DMS79 treated with DMSO at 0.1 percent for 48 hours (cell line): ENCODE results near the gene TBX20.
A peak's percentile ranks its signal among the peaks of the same experiment; 100 is the strongest.

Experiments used
- DNase-seq: peaks from one replicate; lab custom pipeline; 2025; lab: John Stamatoyannopoulos, UW

The TBX20 gene, protein sequence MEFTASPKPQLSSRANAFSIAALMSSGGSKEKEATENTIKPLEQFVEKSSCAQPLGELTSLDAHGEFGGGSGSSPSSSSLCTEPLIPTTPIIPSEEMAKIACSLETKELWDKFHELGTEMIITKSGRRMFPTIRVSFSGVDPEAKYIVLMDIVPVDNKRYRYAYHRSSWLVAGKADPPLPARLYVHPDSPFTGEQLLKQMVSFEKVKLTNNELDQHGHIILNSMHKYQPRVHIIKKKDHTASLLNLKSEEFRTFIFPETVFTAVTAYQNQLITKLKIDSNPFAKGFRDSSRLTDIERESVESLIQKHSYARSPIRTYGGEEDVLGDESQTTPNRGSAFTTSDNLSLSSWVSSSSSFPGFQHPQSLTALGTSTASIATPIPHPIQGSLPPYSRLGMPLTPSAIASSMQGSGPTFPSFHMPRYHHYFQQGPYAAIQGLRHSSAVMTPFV

DNA sequence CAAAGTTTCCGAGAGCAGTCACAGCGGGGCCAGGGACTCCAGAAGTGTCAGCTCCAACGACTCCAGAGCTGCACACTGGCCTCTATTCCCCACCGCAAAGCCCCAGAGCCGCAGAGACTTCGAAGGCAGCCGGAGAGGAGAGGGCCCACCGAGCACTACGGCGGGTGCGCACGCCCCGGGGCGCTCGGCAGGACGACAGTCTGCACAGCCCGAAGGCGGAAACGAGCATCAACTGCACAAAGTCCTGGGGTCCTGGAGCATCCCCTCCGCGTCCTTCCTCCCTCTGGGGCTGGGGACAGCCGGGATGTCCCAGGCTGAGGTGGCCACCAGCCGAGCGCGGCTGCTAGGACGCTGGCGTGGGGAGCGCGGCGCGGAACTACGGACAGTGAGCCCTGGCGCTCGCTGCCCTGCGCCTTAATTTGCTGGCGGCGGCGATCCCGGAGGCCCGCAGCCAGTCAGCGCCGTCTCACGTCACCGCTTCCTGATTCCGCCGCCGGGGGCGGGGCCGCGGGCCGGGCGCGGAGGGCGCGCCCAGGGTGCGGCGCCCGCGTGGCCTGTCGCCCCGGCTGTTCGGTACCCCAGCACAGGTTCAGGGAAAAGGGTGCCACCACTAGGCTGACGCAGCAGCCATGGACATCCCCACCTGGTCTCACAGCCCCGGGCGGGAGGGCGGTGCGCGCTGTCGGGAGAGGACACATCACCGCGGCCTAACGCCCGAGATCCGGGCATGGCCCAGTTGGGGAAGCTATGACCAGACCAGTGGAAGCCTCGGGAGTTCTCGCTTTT is at the start of gene TBX20:
Gene TBX20 (minus strand): TSS at position 391 of the 786 bp plus-strand sequence. CDS start 480 bp downstream, outside the sequence.
- no peak for DNase-seq

DNA sequence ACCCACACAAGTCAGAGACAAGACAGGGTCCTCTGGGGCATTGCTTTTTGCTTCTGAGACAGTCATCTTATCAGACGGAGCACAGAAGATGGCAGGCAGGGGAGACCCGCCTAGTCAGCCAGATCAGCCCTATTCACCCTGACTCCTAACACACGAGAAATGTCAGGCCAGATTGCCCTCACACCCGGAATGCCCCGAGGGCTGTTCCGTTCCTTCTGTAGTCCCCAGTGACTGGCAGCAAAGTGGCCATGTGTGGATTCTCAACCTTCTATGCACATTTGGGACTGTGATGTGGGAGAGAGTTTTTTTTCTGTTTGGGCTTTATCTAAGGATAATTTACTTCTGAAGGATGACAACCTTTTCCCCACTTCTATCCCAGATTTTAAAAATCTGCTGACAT is 35.5 kb upstream of the TBX20 start:
- no peak for DNase-seq

DNA sequence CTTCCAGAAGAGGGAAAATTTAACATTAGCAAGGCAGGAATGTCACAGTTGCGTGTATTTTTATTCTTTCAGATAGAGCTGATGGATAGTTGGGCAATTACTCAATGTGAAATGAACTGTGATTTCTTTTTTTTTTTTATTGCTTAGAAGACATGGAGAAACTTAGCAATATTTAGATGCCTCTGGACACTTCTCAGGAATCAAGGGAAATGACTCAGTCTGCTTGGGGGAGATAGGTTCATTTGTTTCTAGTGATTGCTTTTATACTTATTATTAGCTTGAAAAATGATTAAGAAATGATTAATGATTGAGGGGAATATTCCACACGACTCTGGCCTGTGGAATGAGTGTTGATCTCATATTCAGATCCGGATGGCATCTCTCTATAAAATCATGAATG is 33.1 kb upstream of the TBX20 start:
- DNase-seq = no peak

DNA sequence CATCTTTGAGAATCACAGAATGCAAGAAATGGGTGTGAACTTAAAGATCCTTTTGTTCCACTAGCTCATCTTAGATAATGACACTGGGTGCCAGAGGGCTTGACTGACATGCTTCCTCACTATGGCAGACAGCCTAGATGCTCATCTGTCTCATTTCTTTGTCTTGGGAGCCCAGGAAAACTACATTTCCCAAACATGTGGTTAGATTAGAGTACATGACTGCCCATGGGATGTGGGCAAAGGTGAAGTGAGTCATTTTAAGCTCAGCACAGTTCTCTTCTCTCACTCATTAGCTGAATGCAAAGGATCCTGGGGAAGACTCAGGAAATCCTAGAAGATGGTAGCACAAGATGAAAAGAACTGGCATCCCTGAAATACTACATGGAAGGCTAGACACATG is 32.5 kb upstream of the TBX20 start:
- DNase-seq = no peak

DNA sequence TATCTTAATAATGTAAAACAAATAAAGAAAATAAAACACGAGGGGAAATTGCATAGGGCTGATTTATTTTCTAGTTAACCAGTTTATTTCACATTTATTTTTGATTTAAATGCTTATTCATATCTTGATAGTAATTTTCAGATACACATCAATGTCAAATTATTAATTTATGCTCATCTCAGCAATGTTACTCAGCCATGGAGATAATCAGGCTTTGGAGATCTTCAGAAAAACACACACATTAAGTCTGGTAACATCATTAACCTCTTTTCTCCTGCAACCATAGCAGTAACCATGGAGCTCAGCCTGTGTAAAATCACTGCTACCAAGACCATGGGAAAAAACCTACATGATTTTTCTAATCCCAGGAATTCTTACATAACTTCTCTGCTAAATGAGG is 31.9 kb upstream of the TBX20 start:
- no peak for DNase-seq

DNA sequence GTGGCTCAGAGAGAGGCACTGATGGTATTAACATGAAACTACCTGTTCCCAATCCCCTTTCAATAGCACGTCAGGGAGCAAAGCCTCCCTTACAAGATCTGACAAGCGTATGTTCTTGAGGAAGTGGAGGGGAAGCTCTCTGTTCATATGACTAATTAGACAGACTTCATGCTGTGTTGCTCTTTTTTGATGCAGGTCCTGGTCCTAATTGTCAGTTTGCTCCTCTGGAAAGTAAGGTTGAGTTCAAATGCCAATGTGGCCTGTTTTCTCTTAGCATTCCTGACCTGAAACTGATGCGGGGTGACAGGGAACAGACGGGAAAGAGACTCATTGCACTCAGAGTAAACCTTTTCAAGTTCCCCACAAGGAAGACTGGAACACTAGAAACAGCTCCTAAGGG is 27.0 kb upstream of the TBX20 start:
- no peak for DNase-seq

- no peak for DNase-seq
These were observed 23.5 kb upstream of the TBX20 start for GRCh38 chr7:35277359-35277758.

GRCh38 chr7:35272246-35272645 is 18.3 kb upstream of the TBX20 start:
- DNase-seq = no peak

DNA sequence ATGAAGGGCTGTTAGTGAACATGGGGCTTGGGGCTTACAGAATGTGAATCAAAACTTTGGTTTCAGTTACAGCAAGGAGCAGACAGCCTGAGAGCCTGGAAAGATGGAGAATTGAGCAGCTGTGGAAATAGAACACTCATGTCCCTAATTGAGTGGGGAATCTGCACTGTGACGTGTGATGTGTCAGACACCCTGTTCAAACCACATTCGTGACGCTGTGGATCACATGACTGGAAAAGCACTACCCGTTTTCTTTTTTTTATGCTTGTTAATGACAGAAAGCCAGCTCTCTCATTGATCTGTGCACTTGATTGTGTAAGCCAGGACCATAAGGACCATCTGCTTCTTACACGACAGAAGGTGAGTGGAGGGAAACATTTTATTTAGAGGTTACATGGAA is 15.1 kb upstream of the TBX20 start:
- DNase-seq = no peak

DNA sequence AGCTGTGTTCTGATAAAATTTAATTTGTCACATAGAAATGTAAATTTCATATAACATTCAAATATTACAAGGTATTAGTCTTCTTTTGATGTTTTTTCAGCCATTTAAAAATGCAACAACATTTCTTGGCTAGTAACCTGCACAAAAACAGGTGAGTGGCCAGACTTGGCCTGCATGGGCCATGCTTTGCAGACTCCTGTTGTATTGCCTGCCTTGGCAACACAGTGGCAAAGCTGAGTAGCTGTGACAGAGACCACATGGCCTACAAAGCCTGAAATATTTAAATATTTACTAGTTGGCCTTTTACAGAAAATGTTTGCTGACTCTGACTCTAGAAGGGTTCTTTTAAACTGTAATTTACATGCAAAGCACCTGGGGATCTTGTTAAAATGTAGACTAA is 13.5 kb upstream of the TBX20 start:
- DNase-seq = no peak

DNA sequence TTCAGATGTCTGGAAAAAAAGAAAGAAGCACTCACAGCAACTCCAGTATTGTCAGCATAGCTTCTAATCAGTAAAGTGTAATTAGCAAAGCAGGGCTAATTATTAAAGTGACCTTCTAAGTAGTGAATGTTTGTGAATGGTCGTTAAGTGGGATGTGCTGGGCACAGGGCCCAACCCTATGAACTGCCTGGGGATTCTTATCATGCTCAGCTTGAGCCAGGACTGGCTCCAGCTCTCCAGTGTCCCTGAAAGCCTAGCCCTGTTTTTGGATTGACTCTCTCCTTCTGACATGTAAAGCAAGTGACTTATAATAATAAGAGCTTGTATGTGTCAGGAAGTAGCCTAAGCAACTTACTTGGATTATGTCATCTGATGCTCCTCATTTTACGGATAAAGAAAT is 9.5 kb upstream of the TBX20 start:
- DNase-seq = peak; percentile 11

DNA sequence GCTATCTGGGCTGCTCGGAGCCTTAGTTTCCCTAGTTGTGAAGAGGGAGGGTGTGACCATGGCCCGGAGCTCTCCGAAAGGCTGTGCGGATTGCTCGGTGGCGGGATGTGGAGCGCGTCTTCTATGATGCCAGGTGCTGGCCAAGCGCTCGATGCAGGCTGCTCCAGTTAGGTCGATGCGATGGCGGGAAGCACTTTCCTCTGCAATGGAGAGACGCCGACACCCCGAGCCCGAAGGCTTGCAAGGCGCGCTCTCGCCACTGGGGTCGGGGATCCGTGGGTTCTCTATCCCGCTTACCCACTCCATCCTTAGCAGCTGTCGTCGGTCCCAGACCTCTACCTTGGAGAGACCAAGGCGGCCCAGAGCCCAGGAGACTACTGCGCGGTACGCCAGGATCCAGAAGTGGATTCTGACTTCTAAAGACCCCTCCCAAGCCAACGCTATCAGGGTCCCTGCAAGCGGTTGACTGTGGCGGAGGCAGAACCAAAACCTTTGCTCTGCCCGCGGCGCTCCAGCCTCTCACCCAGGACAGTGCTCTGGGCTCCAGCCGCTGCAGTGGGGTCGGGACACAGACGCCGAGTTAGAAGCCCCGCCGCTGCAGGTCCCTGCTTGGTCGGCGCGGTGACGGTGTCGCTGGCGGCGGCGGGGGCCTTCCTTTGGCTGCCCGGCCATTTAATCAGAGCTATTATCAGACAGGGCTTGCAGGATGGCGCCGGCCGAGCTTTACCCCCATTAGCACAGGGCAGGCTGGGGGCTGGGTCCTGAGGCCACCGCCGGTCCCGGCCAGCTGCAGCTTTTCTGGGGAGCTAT is 7.8 kb upstream of the TBX20 start:
- DNase-seq = no peak

GRCh38 chr7:35261041-35261440 is 7.1 kb upstream of the TBX20 start:
- DNase-seq = no peak

GRCh38 chr7:35260246-35260645 is 6.3 kb upstream of the TBX20 start:
- DNase-seq = no peak

DNA sequence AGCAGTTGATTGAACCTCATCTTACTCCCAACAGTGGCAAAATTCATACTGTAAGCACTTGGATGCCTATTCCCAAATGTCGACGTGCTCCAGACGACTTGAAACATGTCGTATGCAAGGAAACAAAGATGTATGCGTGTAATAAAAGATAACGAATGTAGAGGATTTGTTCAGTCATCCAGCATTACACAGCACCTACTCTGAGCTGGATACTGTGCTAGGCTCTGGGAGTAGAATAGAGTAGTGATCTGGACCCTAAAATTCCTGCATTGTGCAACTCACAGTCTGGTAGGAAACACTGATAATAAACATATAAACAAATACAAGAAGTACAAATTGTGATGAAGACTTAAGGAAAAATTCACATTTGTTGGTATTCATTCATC is 5.6 kb upstream of the TBX20 start:
- DNase-seq = no peak

DNA sequence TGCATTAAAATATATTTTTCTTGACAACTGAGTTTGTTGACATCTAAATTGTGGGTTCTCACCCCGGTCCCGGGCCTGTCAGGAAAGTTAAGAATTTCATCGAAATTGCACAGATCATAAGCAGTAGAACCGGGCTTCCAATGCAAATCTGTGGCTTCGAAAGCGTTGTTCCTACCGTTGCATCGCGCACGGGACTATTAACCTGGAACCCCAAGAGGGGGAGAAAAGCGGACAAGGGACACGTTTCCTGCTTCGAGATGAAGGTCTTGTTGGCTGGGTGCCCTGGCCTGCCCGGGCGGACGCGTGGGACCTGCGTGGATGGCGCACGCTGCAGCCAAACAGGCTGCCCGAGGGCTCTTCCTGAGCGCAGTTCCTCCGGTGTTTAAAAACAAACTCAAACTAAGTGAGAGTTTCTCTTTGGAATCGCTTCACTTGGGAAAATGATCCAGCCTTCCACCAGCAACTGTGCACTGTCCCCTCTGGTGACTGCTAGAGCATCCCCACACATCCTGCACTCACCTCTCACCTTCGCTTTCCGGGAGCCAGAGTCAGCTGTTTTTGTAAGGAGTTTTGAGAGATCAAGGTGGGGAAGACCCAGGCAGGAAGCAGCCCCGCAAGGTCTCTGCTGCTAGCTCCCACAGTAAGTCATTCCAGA is 5.1 kb upstream of the TBX20 start:
- DNase-seq = no peak

DNA sequence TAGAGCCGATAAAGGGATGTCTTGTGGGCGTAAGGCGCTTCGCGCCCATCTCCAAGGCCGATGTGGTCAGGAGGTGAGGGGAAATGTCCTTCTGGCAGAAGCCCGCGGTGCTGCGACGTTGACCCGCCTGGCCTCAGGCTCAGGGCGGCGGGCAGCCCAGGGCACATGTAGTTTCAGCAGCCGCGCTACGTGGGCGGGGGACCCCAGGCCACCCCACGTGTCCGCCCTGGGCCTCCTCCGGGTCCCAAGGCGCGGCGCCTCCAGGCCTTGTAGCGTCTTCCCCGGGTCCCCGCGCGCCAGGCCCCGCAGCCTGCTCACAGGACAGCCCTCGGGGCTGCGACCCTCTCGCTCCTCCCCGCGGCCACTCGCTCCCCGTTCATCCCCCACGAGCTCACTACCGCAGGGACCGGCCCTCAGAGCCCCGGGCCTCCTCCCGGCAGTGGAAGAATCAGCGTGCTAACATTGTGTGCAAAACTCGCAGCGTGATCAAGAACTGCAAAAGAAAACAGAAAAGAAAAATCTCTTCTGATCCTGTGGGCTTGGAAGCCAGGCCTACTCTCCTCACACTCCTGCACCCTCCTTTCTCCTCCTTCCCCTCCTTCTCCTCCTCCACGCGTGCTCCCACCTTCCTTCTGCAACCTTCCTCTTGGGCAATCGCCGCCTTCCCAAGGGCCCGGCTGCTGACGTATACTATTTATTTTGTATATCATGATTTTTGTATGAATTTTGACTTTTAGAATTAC is 4.4 kb upstream of the TBX20 start:
- DNase-seq = no peak

- DNase-seq = no peak
These were observed 3.6 kb upstream of the TBX20 start for GRCh38 chr7:35257251-35258124.

DNA sequence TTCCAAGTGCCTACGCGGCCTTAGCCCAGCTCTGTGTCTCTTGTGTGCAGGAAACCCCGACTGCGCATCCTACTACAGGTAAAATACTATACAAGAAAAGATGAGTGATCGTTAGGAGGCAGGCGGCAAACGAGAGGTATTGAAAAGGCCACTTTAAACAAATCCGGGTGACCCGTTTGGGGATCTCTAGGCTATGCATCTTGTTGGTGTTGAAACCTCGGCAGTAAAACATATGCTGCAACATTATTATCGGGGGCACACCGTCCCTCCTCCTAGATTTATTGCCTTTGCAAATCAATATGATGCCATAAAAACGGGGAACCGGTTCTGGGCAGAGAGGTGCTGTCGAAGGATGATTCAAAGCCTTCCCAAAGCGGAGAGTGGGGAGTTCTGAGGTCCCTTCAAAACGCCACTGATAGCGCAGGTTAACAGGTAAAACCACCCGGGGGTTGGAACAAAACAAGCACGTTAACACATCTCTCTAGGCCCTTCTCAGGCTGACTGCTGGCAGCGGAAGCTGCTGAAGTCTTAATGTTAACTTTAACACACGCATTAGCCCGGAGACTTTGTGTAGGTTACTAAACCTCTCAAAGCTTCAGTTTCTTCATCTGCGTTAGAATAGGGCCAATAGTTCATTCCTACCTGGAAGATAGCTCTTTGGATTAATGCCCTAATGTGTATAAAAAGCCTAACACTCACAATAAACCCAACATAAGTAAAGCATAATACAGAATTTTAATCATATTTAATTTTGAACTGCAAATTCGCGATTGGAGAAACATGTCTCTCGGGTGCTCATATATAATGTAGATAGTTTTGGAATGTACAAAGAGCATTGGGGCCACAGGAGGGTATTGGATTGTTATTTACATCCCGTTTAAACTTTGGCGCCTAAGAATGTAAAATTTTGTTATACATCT is 2.6 kb upstream of the TBX20 start:
- DNase-seq = no peak
